ENCODE data around the gene ZZZ3.

- TF ChIP-seq CTCF (CRISPR knock-in tag; IDR thresholded peaks at IDR 0.05), result no peak
- TF ChIP-seq ZNF558 (CRISPR knock-in tag; IDR thresholded peaks at IDR 0.05; ENCODE audit: borderline replicate concordance), result no peak
- no peak for TF ChIP-seq TFAP4 (IDR thresholded peaks at IDR 0.05; ENCODE audit: borderline replicate concordance, low read depth)
- TF ChIP-seq PRPF4 (IDR thresholded peaks at IDR 0.05; ENCODE audit: low read depth, low read length, poor library complexity, severe bottlenecking), result no peak
- no peak for TF ChIP-seq POLR2A (IDR thresholded peaks at IDR 0.05; ENCODE audit: insufficient read depth in 1 of 2, low read depth in 2 of 2, low read length in 2 of 2)
- TF ChIP-seq ADNP (CRISPR knock-in tag; IDR thresholded peaks at IDR 0.05), result no peak
- no peak for TF ChIP-seq GTF3A (CRISPR knock-in tag; conservative IDR thresholded peaks at IDR 0.05)
These were observed 43.2 kb upstream of the ZZZ3 start for GRCh38 chr1:77725706-77726105.

Data from HepG2 (cell line).